ENCODE data around the gene ZNF350.

DNA sequence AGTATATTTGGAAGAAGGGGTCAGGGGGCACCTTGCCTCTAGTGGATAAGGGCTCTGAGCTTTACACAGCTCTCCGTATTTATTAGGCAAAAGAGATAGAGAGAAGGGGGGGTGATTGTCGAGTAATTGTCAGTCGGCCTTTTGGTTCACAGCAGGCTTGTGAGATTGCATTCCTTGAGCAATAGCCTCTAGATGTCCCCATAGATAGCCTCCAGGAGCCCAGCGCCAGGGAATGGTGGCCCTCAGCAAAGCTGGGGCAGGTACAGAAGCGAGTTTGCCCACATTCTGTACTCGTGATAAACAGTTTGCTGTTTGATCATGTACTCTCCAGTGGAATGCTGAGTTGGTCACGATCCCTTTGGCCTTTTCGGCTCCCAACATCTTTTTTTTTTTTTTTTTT is 54.7 kb downstream of the ZNF350 start:
- TF ChIP-seq, protein P1, sequence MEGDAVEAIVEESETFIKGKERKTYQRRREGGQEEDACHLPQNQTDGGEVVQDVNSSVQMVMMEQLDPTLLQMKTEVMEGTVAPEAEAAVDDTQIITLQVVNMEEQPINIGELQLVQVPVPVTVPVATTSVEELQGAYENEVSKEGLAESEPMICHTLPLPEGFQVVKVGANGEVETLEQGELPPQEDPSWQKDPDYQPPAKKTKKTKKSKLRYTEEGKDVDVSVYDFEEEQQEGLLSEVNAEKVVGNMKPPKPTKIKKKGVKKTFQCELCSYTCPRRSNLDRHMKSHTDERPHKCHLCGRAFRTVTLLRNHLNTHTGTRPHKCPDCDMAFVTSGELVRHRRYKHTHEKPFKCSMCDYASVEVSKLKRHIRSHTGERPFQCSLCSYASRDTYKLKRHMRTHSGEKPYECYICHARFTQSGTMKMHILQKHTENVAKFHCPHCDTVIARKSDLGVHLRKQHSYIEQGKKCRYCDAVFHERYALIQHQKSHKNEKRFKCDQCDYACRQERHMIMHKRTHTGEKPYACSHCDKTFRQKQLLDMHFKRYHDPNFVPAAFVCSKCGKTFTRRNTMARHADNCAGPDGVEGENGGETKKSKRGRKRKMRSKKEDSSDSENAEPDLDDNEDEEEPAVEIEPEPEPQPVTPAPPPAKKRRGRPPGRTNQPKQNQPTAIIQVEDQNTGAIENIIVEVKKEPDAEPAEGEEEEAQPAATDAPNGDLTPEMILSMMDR (conservative IDR thresholded peaks at IDR 0.05 in 1 of 2, IDR thresholded peaks at IDR 0.05 in 1 of 2; ENCODE audit: low read depth in 1 of 2, low read length in 2 of 2), result no peak
- no peak for TF ChIP-seq EZH2 (IDR thresholded peaks at IDR 0.05; ENCODE audit: low read length, missing control alignments)

All from fibroblast of lung (primary cell).